ENCODE data around the gene WNK1.
"Not testable (repeated sequence)": the region's sequence is repeated elsewhere in the genome, so short reads cannot be mapped to it uniquely, and the experiment has no call there.

Gene WNK1

GRCh38 chr12:780750-781379 lies 28.5 kb downstream of the WNK1 start:
- no peak for DNase-seq

GRCh38 chr12:785706-786105 lies 33.3 kb downstream of the WNK1 start:
- no peak for DNase-seq

DNA sequence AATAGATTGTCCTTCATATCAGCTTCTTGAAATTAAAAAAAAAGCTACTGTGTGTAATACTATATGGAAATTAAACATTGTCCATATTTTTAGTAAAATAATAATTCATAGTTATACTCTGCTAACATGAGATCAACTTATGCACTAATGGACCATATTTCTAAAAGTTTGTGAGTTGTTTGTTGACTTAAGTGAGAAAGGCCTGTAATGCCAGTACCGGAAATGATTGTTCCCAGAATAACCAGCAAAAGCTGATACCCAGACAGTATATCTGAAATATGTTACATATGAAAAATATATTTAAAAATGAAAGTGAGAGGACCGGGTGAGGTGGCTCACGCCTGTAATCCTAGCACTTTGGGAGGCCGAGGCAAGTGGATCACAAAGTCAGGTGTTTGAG lies 35.9 kb downstream of the WNK1 start:
- DNase-seq = no peak

GRCh38 chr12:788762-789161 lies 36.4 kb downstream of the WNK1 start:
- DNase-seq = not testable (repeated sequence)

- DNase-seq = no peak
Observed at GRCh38 chr12:789852-790563, 37.6 kb downstream of the WNK1 start.

- no peak for DNase-seq
Observed at GRCh38 chr12:790608-791007, 38.2 kb downstream of the WNK1 start.

- DNase-seq = no peak
Observed at GRCh38 chr12:793037-793436, 40.7 kb downstream of the WNK1 start.

DNA sequence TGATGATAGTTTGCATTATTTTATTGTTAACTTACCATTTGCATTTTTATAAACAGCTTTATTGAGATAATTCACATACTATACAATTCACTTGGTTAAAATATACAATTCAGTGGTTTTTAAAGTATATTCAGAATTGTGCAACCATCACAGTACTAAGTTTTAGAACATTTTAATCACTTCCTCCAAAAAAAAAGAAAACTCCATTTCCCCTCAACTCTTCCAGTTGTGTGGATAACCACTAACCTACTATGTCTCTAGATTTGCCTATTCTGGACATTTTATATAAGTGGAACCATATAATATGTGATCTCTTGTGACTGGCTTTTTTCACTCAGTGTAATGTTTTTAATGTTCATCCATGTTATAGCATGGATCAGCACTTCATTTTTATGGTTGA lies 41.3 kb downstream of the WNK1 start:
- no peak for DNase-seq

DNA sequence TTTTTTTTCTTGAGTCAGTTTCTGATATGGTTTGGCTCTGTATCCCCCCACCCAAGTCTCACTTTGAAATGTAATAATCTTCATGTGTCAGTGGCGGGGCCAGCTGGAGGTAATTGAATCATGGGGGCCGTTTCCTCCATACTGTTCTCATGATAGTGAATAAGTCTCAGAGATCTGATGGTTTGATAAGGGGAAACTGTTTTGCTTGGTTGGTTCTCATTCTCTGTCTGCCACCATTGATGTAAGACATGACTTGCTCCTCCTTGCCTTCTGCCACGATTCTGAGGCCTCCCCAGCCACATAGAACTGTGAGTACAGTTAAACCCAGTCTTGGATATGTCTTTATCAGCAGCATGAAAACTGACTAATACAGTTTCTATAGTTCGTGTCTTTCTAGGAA lies 42.9 kb downstream of the WNK1 start:
- no peak for DNase-seq

DNA sequence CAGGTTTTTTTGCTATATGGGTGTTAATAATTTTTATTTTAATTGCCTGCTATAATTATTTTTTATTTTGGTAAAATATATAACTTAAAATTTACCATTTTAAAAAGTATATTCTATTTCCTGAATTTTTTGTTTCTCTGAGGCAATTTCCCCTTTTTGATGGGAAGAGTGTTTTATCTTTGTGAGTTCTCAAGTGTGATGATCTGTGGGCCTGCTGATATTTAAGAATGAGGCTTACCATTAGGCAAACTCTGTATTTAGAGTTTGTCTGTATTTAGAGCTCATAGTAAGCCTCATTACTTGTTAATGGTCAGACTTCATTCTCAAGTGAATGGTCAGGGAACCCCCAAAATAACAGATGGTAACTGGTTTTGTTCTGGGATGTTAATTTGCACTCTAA lies 48.0 kb downstream of the WNK1 start:
- no peak for DNase-seq

DNA sequence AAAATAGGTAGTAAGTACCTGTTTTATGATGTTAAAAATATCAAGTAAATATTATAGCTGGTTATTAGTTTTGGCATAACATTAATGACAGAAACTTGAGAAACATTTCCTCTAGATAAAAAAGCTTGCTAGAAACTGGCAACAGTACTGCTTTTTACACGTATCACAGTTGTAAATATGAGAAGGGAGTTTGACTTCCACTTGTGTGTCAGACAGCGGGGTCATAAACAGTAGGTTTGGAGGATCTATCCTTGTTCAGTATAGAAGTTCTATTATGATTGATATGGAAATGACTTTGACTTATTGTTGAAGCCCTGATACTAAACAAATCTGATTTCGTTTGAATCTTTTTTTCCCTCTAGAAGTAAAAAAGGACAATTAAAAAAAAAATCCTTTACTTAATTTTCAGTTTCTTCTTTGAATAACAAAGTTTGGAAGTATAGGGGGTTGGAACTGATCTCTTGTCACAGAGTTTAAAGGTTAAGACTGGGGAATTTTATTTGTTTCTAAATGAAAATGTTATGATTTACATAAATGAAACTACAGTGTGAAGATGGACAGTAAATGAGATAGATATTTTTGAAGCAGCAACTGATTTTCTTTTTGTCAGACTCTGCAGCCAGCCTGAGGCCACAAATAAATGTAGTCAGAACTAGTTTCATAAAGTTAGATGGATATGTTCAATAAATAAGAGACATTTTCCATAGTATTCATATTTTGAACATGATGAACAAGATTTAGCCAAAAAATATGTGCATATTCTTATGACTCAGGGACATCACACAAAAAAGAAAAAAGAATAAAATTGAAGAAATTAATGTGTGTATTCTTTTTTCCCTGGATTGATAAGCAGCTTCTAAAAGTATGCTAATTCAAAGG lies 50.1 kb downstream of the WNK1 start:
- DNase-seq = no peak

DNA sequence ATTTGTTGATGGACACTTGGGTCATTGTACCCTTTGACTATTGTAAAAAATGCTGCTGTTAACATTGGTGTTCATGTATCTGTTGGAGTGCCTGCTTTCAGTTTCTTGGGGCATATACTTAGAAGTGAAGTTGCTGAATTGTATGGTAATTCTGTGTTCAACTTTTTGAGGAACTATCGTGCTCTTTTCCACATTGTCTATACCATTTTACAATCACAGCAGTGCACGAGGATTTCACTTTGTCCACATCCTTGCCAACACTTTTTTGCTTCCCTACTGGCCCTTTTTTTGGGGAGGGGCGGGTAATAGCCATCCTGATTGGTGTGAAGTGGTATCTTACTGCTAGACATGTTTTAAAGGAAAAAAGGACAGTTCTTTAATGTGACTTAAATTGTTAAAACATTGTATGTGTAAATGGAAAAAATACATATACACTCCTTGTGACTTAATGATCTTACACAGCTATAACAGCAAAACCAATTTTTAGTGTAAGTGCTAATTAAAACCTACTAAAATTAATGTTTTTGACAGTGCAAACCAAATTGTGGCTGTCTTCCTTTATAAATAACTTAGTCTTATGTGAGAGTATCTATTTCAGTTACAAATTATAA lies 52.7 kb downstream of the WNK1 start:
- DNase-seq = no peak

- DNase-seq = no peak
Observed at GRCh38 chr12:806200-806791, 53.9 kb downstream of the WNK1 start.

GRCh38 chr12:807041-807735 lies 54.8 kb downstream of the WNK1 start:
- DNase-seq = no peak

DNA sequence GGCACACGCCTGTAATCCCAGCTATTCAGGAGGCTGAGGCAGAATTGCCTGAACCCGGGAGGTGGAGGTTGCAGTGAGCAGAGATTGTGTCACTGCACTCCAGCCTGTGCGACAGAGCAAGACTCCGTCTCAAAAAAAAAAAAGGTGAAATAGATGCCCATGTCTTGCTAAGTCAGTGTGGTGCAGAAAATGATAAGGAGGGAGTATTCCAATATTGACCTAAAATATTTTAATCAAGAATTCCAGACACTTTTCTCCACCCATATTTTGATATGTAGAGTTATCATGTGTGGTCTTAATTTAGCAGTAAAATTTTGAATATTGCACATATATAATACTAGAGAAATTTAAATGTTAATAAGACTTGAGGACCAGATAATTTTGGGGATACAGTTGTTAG lies 57.7 kb downstream of the WNK1 start:
- no peak for DNase-seq

DNA sequence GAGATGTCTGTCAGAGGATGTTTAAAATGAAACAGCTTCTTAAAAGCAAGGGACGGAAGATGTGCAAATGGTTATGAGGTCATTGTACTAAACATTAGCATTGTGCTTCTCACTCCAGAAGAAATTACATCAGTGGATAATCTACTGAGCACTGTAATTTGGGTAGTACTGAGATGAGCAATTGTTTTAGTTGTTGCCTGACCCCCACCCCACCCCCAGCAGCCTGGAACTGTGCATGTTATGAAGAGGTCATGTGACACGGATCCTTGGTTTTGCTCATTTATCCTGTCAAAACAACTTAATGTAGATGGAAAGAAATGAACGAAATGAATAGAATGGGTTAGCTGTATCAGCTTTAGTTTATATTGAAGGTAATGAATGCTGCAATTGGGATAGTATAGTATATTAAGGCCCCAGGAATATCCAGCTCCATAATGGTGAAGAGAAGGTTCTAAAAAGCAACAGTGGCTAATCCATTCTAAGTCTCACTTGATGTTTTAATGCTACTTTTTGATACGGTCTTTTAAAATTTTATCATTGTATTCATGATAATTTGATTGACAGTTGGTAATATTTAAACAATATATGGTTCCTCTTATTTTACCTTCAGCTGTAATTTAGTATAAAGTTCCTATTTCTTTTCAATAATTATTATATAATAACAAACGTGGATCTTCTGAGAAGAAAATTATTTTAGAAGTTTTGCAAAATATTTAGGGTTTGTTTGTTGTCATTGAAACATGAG lies 58.5 kb downstream of the WNK1 start:
- no peak for DNase-seq

DNA sequence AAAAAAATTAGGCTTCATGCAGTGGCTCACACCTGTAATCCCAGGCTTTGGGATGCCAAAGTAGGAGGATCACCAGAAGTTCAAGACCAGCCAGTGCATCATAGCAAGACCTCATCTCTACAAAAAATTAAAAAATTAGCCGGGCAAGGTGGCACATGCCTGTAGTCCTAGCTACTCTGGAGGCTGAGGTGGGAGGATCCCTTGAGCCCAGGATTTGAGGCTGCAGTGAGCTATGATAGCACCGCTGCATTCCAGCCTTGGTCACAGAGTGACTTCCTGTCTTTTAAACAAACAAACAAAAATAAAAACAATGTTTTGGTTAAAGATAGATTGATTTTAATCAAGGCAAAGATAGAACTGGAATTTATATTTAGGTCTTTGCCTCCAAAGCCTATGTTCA lies 60.6 kb downstream of the WNK1 start:
- no peak for DNase-seq

- DNase-seq = peak; percentile 70
Observed at GRCh38 chr12:817456-817855, 65.1 kb downstream of the WNK1 start.

GRCh38 chr12:817941-818600 lies 65.7 kb downstream of the WNK1 start:
- no peak for DNase-seq

DNA sequence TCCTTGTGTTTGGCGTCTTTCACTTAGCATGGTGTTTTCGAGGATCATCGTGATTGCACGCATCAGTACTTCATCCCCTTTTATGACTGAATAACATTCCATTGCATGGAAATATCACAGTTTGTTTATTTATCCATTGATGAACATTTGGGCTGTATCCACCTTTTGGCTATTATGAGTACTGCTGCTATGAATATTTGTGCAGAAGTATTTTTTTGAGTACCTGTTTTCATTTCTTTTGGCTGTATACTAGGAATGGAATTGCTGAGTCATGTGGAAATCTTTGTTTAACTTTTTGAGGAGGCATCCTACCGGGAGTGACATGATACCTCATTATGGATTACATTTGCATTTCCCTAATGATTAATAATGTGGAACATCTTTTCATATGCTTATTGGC lies 66.4 kb downstream of the WNK1 start:
- DNase-seq = no peak

DNA sequence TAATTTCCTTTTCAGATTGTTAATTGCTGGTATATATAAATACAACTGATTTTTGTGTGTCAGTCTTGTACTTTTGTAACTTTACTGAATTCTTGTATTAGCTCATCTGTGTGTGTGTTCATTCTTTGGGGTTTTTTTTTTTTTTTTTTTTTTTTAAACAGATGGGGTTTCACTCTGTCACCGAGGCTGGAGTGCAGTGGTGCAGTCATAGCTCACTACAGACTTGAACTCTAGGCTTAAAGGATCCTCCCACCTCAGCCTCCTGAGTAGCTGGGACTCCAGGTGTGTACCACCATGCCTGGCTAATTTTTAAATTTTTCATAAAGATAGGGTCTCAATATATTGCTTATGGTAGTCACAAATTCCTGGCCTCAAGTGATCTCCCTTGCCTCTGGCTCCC lies 68.0 kb downstream of the WNK1 start:
- no peak for DNase-seq

Measured in DMS53 (cell line).